ENCODE data around the gene PAQR3.
"Not testable (repeated sequence)": the region's sequence is repeated elsewhere in the genome, so short reads cannot be mapped to it uniquely, and the experiment has no call there.

PAQR3 gene

DNA sequence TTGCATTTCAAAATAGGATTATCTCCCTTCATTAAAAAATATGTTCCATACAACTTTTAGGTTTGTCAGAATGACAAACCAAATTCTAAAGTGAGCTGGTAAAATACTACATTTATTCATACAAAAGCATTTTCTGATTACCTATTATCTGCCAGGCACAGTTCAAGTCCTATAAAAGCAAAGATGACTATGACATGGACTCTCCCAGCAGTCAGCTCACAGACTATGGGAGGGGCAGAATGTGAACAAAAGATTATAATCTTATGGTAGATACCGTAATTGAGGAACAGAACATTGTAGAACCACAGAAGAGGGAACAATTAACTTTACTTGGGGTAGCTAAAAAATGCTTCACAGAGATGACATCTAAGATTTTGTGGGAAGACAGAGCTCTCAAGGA lies 12.4 kb downstream of the PAQR3 start:
- no peak for DNase-seq

DNA sequence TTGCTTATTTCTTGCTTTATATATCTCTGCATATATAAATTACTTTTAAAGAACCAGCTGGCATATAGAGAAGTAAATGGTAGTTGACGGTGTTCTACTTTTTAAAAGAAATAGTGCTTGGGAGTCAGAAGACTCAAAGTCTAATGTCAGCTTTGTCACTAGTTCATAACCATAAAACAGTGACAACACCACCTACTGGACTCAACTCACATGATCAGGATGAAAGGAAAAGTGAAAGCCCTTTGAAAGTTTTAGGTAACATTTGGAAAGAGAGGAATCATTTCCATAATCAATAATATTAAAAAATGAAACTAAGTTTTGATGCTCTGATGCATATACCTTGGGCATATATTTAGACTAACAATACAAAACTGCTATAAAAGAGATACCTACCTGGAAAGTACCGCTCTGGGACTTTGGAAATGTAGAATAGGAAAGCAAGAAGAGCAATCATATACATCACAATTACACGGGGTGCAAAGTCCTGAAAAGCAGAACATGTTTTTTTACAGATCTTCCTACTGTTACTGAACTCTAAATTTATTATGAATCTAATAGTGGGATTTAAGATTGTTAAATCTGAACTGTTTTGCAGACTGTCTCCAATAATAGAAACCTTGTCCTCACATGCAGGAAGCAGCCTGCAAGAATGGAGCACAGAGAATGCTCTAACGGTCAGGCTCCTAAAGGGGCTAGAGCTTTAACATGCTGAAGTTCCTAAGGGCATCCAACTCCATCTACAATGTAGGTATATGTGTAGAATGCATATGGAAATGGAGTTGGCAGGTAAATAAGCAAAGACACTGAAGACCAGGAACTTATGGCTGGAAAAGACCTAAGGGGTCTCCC lies 15.6 kb downstream of the PAQR3 start:
- DNase-seq, result peak; percentile 36

DNA sequence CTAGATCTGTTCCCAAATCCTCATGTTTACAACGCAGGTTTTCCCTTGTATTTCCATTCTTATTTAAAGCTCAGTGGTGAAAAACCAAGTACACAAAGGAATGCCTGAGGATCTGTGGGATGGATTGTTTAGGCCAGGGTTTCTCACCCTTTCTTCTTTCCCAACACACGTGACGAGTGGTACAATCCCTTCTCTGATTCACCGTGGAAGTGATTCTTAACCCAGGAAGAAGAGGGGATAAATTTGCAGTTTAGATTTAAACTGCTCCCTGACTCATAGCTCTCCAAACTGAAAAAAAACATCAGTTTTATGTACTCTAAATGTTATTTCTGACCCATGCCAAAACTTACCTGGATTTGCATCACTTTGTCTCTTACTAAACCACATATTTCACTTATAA lies 17.0 kb downstream of the PAQR3 start:
- no peak for DNase-seq

DNA sequence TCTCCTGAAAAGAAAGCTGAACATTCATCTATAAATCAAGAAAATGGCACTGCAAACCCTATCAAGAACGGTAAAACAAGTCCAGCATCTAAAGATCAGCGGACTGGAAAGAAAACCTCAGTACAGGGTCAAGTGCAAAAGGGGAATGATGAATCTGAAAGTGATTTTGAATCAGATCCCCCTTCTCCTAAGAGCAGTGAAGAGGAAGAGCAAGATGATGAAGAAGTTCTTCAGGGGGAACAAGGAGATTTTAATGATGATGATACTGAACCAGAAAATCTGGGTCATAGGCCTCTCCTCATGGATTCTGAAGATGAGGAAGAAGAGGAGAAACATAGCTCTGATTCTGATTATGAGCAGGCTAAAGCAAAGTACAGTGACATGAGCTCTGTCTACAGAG lies 28.6 kb downstream of the PAQR3 start:
- DNase-seq, result no peak

DNA sequence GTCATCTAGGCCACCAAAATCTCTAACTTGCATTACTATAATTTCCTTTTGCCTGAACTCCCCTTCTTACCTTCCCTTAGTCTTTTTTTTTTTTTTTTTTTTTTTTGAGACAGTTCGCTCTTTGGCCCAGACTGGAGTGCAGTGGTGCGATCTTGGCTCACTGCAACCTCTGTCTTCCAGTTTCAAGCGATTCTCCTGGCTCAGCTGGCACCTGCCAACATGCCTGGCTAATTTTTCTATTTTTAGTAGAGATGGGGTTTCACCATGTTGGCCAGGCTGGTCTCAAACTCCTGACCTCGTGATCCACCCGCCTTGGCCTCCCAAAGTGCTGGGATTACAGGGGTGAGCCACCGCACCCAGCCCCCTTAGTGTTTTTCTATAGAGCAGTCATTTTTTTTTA lies 30.3 kb downstream of the PAQR3 start:
- not testable (repeated sequence) for DNase-seq

DNA sequence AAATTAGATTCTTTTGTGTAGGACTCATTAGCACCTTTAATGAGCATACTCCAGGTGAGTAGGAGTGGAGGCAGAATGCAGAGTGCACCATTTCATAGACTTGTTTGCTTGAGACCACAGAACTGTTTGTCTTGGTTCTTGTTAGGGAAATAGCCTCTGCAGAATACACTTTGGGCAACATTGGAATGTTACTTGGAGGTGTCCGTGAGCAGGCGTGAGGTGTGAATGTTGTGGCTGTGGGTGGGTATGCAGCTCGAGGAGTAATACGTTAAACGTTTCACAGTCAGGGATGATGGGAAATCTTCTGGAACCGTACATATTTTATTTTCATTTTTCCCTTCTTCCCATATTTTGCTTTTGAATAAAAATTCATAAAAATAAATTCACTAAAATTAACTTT lies 31.6 kb downstream of the PAQR3 start:
- no peak for DNase-seq

DNA sequence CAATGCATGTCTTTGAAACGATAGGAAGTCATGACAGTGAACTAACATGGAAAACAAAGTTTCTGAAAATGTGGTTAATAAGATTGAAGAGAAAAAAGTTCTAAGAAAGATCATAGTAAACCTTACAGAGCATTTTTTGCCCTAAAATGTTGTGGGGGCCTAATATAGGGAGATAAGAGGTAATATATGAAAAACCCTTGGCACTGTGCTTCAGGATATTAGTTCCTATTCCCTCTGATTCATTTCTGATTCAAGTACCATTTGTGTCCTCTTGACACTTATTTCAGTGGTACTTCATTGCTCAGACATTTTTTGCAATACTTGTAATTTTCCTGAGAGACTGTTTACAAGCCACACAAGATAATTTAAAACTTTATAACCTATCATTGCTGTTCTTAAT lies 35.1 kb downstream of the PAQR3 start:
- no peak for DNase-seq

DNA sequence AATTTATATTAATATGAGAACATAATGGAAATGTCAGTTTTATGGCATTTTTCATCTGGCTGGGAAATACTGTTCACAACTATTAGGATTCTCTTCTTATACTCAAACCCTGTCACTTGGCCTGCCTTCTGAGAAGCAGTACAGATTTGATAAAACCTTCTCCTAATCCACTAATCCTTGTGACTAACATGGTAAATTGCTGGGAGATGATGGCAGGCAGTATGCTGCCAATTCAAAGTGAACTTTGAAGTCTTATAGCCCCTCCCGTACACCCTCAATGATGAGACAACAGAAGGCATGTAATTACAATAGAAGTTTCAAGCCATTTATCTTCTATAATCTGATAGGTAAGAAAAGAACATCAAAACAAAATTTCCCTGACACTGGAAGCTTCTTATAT lies 36.9 kb downstream of the PAQR3 start:
- no peak for DNase-seq

DNA sequence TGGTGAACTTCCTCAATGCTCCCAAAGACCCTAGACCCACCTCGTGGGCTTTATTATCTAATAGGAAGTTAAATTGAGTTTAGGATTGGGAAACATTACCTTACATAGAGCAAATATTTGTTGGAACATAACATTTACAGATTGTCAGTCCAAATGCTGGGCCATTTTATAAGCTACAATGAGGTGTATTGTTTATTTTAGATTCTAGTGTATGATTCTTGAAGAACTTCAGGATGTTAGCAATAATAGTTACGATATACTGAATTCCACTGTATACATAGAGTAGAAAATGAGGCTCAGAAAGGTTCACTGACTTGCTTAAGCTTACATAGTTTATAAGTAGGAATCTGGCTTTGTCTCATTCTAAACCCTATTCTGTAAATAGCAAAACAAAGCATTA lies 37.4 kb downstream of the PAQR3 start:
- DNase-seq, result no peak

DNA sequence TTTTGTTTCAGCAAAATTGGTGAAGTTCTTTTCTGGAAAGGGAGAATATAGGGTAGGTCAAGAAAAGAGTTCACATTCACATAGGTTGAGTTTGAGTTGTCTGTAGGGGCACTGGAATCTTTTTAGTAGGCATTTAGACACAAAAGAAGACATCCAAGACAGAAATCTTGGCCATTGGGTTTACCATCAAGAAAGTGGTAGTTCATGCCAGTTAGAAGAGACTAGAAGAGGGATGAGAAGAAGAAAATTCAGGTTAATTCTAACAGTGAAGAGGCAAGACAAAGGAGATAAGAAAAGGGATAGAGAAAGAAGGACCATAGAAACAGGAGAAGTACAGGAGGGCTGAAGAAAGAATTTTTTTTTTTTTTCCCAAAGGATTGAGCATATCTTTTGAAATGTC lies 39.9 kb downstream of the PAQR3 start:
- DNase-seq, result no peak

DNA sequence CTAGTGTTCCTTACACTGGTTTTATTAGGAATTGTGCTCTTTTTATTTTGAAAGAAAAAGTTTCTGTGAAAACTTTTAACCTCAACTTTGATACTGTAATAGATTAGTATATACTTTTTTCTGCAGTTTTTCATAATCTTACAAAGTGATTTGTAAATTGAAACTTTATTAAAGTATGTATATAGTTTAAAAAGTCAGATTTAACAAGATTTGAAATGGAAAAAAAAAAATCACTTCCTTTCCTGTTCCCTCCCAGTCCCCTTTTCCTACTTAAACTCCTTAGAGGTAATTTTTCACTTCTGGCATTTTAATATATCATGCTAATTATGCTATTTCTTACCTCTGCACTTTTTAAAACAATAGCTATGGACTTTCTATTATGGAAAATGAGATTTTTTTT lies 49.3 kb downstream of the PAQR3 start:
- DNase-seq, result no peak

DNA sequence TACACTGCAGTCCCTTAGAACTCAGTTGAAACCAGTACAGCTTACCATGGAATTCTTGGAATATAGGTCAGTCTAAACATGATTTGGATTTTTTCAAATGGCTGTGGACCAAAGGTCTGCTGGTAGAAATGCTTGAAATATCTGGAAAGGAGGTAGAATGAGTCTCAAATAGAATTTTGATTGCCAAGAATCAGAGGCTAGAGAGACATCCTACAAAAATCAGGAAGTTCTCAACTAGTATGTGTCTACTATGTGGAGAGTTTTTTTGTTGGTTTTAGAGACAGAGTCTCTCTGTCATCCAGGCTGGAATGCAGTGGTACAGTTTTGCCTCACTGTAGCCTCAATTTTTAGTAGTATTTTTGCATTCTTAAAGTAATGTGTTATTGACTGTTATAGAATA lies 53.6 kb downstream of the PAQR3 start:
- no peak for DNase-seq

DNA sequence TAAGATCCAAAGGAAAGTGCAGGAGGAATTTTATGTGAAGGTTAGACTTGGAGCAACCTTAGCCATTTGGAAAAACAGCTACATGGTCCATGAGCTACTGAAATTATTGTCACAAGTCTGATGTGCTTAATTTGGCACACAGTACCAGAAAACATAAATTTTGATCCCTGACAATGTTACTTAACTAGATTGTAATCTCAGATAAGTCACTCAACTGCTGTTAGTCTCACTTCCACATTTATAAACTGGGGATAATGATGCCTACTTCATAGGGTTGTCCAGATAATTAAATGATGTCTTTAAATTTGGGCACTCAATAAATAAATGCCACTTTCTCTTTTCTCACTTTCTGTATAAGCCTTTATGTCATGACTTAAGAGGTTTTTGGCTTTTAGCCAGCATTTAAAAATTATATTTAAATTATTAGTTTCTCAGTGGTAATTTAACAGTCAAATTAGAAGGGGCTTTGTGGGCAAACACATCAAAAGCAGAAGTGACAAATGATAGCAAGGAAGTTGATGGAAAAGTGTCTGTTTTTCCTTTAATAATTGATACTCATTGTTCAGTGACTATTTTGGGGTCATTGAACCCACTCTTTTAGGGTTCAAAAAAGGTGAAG lies 58.3 kb downstream of the PAQR3 start:
- peak; percentile 12 for DNase-seq

DNA sequence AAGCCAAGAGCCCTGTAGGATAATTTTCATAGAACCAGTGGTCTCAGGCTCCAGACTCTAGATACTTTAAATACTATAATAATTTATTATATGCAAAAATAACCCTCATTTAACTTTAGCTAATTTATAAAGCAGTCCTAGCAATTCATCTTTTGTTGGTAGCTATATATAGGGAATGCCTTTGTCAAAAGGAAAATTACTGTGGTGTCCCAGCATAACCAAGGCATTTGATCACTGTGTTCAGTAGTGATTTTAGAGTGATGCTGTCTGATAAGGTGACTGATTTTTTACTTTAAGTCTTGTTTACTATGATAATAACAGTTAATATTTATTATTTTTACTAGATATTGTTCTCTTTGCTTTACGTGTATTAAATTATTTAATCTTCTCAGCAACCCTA lies 61.2 kb downstream of the PAQR3 start:
- DNase-seq, result no peak

DNA sequence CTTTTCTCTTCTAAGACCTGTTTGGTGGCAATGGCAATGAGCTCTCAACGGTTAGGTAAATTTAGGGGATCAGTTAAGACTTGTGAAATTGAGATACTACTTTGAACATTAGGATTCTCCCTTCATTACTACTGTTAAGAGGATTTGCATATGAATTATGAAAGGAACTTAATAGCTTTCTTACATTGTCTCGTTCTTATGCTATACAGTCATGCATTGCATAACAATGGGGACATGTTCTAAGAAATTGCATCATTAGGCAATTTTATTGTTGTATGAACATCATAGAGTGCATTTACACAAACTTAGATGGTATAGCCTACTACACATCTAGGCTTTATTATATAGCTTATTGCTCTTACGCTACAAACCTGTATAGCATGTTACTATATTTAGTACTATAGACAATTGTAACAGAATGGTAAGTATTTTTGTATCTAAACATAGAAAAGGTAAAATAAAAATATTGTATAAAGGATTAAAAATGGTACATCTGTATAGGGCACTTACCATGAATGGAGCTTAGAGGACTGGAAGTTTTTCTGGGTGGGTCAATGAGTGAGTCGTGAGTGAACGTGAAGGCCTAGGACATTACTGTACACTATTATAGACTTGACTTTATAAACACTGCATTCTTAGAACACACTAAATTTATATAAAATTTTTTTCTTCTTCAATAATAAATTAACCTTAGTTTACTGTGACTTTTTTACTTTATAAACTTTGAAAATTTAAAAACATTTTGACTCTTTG lies 62.5 kb downstream of the PAQR3 start:
- peak; percentile 83 for DNase-seq

DNA sequence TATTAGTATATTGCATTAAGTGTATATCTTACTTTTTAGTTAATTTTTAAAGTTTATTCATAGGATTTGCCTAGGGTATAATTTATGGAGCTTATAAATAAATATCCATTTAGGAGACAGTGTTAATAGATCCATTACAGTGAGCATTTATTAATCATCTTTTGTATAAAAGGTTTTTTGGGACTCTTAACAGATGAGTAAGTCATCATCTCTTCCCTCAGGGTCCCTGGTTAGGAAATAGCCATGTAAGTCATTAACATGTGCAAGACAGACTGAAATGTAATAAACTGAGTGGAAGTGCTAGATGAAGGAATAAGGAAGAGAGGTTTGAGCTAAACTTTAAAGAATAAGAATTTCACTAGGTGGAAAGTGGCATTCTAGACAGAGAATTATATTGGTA lies 69.2 kb downstream of the PAQR3 start:
- DNase-seq, result no peak

DNA sequence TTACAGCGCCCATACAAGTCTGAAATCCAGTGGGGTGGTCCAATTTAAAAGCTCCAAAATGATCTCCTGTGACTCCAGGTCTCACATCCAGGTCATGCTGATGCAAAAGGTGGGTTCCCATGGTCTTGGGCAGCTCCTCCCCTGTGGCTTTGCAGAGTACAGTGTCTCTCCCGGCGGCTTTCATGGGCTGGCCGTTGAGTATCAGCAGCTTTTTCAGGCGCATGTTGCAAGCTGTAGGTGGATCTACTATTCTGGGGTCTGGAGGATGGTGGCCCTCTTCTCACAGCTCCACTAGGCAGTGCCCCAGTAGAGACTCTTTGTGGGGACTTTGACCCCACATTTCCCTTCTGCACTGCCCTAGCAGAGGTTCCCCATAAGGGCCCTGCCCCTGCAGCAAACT lies 70.5 kb downstream of the PAQR3 start:
- not testable (repeated sequence) for DNase-seq

DNA sequence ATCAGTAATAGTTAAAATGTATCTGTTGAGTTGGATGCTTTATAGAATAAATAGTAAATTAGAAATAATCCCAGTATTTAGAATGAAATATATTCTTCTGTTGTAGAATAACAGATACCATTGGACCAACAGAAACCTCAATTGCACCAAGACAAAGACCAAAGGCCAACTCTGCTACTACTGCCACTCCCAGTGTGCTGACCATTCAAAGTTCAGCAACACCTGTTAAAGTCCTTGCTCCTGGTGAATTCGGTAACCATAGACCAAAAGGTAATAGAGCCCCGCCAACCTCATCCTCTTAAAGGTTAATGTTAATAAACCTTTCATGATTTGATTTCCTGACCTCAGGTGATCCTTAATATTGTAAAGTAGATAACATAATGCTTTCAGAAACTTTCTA lies 73.8 kb downstream of the PAQR3 start:
- no peak for DNase-seq

DNA sequence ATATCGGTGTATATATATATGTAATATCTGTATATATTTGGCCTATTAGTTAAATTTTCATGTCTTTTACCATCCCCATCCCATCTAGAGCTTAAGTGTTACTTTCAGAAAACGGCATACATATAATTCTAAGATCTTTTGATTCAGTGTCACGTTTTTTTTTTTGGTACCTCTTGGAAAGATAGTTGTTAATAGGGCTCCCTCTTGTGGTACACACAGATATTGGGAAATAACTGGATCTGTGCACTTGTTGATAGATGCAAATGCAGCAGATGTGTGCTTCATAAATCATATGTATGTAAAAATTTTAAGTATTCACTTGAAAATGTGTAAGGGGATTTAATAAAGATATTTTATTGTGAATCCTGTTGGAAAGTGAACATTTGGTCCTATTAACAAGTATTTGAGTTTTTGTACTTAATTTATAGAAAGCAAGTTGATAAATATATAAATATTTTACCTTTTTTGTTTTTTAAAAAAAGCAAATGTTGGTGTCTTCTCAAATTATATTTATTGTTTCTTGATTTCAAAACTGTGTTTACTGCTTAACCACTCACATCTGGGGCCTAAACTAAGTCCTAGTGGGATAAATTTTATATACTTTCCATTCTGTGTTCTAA lies 74.7 kb downstream of the PAQR3 start:
- peak; percentile 74 for DNase-seq

DNA sequence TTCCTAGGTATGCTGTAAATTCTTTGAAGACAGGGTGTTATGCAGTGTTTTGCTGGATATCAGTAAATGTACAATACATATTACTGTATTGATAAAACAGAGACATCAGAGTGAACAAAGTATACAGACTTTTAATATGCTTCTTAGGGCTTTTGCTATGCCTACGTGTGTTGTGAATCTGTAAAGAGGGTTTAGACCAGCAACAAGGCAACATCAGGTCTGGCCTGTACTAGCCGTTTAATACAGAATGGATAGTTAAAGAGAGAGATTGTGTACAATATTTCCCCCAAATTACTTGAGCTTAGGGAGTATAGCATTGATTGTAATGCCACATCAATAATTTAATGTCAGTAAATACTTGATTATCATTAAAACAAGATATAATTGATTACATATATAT lies 75.2 kb downstream of the PAQR3 start:
- DNase-seq, result no peak

DNA sequence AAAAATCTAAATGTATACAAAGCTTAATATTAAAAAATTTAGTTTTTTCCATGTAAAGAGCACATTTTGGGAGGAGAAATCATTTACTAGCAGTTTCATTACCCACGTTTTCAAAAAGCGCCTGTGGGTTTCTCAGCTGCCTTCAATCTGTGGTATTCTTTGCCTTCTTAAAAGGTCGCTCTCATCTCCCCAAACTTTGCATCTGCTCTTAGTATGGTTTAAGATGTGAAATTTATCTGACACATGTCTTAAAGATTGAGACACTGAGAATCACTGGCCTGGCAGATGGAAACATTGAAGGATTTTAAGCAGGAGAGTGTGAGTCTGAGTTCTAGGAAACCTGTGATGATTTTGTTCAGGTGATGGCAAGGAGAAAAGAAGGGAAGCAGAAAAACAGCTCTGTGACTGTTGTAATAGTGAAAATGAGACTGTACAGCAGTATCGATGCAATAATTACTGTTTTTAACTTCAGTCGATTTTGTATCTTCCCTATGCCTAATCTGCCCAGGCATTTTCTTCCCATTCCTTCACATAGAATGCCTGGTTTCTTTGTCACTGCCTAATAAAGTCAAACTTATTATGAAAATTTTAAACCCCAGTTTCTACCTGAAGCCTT lies 75.9 kb downstream of the PAQR3 start:
- no peak for DNase-seq

DNA sequence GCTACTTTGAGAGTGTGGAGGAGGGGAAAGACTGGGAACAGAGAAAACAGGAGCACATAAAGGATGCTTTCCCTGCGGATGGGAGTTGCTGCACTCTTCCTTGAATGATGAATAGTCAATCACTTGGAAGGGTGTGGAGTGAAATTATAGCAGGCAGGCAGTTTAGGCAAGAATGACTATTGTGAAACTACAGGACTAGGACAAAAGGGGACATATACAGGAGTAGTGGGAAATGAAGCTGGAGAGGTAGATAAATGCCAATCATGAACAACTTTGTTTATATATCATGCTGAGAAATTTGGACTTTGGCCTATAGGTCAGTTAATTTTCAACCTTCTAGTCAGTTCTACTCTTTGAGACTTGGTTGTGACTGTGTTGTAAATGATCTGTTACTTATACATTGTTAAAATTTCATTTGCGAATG lies 76.9 kb downstream of the PAQR3 start:
- no peak for DNase-seq
